GM06990 (cell line): ENCODE measurements around the gene PTPRN2.
"Not testable (repeated sequence)": the region's sequence is repeated elsewhere in the genome, so short reads cannot be mapped to it uniquely, and the experiment has no call there.

ENCODE experiments used
- DNase-seq: peaks from one replicate; pipeline ENCODE4 v3.0.0-alpha.2; 2011; ENCODE audit not compliant: insufficient read length; ENCODE audit errors: extremely low read depth
- H3K27me3 ChIP-seq: replicated peaks from 2 replicates; pipeline ENCODE4 v1.6.0; 2011; ENCODE audit warnings: low read length; ENCODE audit not compliant: control insufficient read depth, insufficient read depth
- H3K36me3 ChIP-seq: 2 replicates; pipeline ENCODE4 v1.5.1; 2011; ENCODE audit warnings: low read length; ENCODE audit not compliant: control insufficient read depth, insufficient read depth
- H3K4me3 ChIP-seq: replicated peaks from 2 replicates; pipeline ENCODE4 v1.5.1; 2011; ENCODE audit warnings: low read depth, mild to moderate bottlenecking, control low read depth, low read length
- CTCF ChIP-seq: IDR thresholded peaks from 2 replicates; pipeline ENCODE4 v1.5.1; 2011; ENCODE audit warnings: low read length, control low read depth, mild to moderate bottlenecking, inconsistent platforms; ENCODE audit not compliant: insufficient read depth, poor library complexity, severe bottlenecking

The PTPRN2 gene

GRCh38 chr7:158406364-158406763, 181.3 kb downstream of the PTPRN2 start:
- Histone ChIP-seq H3K27me3 (no peaks in the 10 kb centered on the region), H3K4me3 (no peak overlapping the region), H3K36me3 (no peaks in the 10 kb centered on the region)
- TF ChIP-seq CTCF: no peak
- no peak for DNase-seq

GRCh38 chr7:158405771-158406170, 181.9 kb downstream of the PTPRN2 start:
- not testable (repeated sequence) for H3K4me3 ChIP-seq, H3K27me3 ChIP-seq, H3K36me3 ChIP-seq, DNase-seq

GRCh38 chr7:158405324-158405723, 182.3 kb downstream of the PTPRN2 start:
- TF ChIP-seq CTCF: no peak
- Histone ChIP-seq H3K27me3 (no peaks in the 10 kb centered on the region), H3K36me3 (no peaks in the 10 kb centered on the region), H3K4me3 (no peak overlapping the region)
- no peak for DNase-seq

- Histone ChIP-seq H3K36me3 (no peaks in the 10 kb centered on the region), H3K27me3 (no peaks in the 10 kb centered on the region), H3K4me3 (no peak overlapping the region)
- TF ChIP-seq CTCF: no peak
- DNase-seq: no peak
Measured at GRCh38 chr7:158404031-158404761, 183.4 kb downstream of the PTPRN2 start.

- no peaks in the 10 kb centered on the region for H3K27me3 ChIP-seq
- H3K36me3 ChIP-seq: no peaks in the 10 kb centered on the region
- H3K4me3 ChIP-seq: no peak overlapping the region
- no peak for TF ChIP-seq CTCF
- no peak for DNase-seq
Measured at GRCh38 chr7:158403013-158403821, 184.4 kb downstream of the PTPRN2 start.

- TF ChIP-seq CTCF: no peak
- Histone ChIP-seq H3K36me3 (no peaks in the 10 kb centered on the region), H3K27me3 (no peaks in the 10 kb centered on the region), H3K4me3 (no peak overlapping the region)
- no peak for DNase-seq
Measured at GRCh38 chr7:158402471-158402870, 185.2 kb downstream of the PTPRN2 start.
